ENCODE data around the gene PLCB1.
A peak's percentile ranks its signal among the peaks of the same experiment; 100 is the strongest.

PLCB1 gene

GRCh38 chr20:8250539-8251200 is 118.6 kb downstream of the PLCB1 start:
- no peak for DNase-seq

- DNase-seq = no peak
Measured at GRCh38 chr20:8251201-8251575, 119.1 kb downstream of the PLCB1 start.

GRCh38 chr20:8254911-8255582 is 123.0 kb downstream of the PLCB1 start:
- DNase-seq = no peak

- DNase-seq = no peak
Measured at GRCh38 chr20:8255945-8256632, 124.0 kb downstream of the PLCB1 start.

- no peak for DNase-seq
Measured at GRCh38 chr20:8260837-8261251, 128.8 kb downstream of the PLCB1 start.

- no peak for DNase-seq
Measured at GRCh38 chr20:8262721-8263120, 130.7 kb downstream of the PLCB1 start.

GRCh38 chr20:8265588-8265987 is 133.5 kb downstream of the PLCB1 start:
- no peak for DNase-seq

GRCh38 chr20:8267009-8267408 is 134.9 kb downstream of the PLCB1 start:
- no peak for DNase-seq

- no peak for DNase-seq
Measured at GRCh38 chr20:8271727-8272126, 139.7 kb downstream of the PLCB1 start.

GRCh38 chr20:8272766-8273165 is 140.7 kb downstream of the PLCB1 start:
- no peak for DNase-seq

GRCh38 chr20:8284902-8285301 is 152.8 kb downstream of the PLCB1 start:
- no peak for DNase-seq

- DNase-seq = no peak
Measured at GRCh38 chr20:8287340-8287739, 155.3 kb downstream of the PLCB1 start.

GRCh38 chr20:8291200-8291599 is 159.1 kb downstream of the PLCB1 start:
- DNase-seq = no peak

- no peak for DNase-seq
Measured at GRCh38 chr20:8291873-8292272, 159.8 kb downstream of the PLCB1 start.

GRCh38 chr20:8292793-8293192 is 160.7 kb downstream of the PLCB1 start:
- DNase-seq = no peak

- no peak for DNase-seq
Measured at GRCh38 chr20:8293750-8294149, 161.7 kb downstream of the PLCB1 start.

- DNase-seq = no peak
Measured at GRCh38 chr20:8296536-8296935, 164.5 kb downstream of the PLCB1 start.

GRCh38 chr20:8298426-8299043 is 166.5 kb downstream of the PLCB1 start:
- DNase-seq = no peak

GRCh38 chr20:8299921-8300320 is 167.9 kb downstream of the PLCB1 start:
- no peak for DNase-seq

- DNase-seq = no peak
Measured at GRCh38 chr20:8301655-8302054, 169.6 kb downstream of the PLCB1 start.

- no peak for DNase-seq
Measured at GRCh38 chr20:8303651-8304050, 171.6 kb downstream of the PLCB1 start.

- DNase-seq = no peak
Measured at GRCh38 chr20:8304124-8304816, 172.2 kb downstream of the PLCB1 start.

GRCh38 chr20:8305449-8305978 is 173.4 kb downstream of the PLCB1 start:
- DNase-seq = peak; percentile 77

Data from CD4-positive, alpha-beta T cell treated with Interleukin-17A for 4 hours (primary cell).